Measurements from ENCODE around the gene BCAS3. TPM values are rescaled to one million over a fixed set of nuclear protein-coding genes. Genes with fewer than 3 reads are reported as not detected.
A peak's percentile ranks its signal among the peaks of the same experiment; 100 is the strongest.
"Not testable (repeated sequence)": the region's sequence is repeated elsewhere in the genome, so short reads cannot be mapped to it uniquely, and the experiment has no call there.

The BCAS3 gene
- polyA plus RNA-seq, 6 donors from 2014 or later: 22.0 to 38.9 (median 24.5) TPM

DNA sequence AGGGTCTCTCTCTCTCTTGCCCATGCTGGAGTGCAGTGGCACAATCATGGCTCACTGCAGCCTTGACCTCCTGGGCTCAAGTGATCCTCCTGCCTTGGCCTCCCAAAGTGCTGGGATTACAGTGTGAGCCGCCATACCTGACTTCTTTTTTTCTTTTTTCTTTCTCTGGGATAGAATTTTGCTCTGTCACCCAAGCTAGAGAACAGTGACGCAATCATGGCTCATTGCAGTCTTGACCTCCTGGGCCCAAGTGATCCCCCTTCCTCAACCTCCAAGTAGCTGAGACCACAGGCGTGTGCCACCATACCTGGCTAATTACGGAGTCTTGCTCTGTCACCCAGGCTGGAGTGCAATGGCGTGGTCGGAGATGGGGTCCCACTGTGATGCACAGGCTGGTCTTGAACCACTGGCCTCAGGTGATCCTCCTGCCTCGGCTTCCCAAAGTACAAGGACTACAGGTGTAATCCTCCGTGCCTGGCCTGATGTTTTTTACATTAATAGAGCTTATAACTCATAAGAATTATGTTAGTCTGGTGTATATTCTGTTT lies 76.5 kb downstream of the BCAS3 start:
- no peaks in the 10 kb centered on the region for H3K27me3 Mint-ChIP-seq
- no peaks in the 10 kb centered on the region for H3K36me3 Mint-ChIP-seq
- H3K9me3 Mint-ChIP-seq: peaks cover 0 to 11% (median 3%) of the 10 kb centered on the region in 7 donors
- no peak overlapping the region for H3K4me3 Mint-ChIP-seq
- no peak overlapping the region for H3K27ac Mint-ChIP-seq
- DNase-seq (no peak), ATAC-seq (ENCODE audit: low read depth in 2 of 2) (no peak)
- H3K4me1 Mint-ChIP-seq: peaks cover 5 to 15% (median 11%) of the 10 kb centered on the region in 3 donors

DNA sequence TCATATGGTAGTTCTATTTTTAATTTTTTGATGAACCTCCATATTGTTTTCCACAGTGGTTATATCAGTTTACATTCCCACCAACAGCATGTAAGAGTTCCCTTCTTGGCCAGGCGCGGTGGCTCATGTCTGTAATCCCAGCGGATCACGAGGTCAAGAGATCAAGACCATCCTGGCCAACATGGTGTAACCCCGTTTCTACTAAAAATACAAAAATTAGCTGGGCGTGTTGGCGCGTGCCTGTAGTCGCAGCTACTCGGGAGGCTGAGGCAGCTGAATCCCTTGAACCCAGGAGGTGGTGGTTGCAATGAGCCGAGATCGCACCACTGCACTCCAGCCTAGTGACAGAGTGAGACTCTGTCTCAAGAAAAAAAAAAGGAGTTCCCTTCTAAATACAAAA lies 79.1 kb downstream of the BCAS3 start:
- not testable (repeated sequence) for H3K27me3 Mint-ChIP-seq; H3K4me1 Mint-ChIP-seq; ATAC-seq (ENCODE audit: low read depth in 2 of 2); DNase-seq; H3K4me3 Mint-ChIP-seq; H3K27ac Mint-ChIP-seq
- Mint-ChIP-seq H3K9me3 (peaks cover 5 to 17% (median 12%) of the 10 kb centered on the region in 7 donors), H3K36me3 (peaks cover 9 to 14% of the 10 kb centered on the region in 2 donors)

DNA sequence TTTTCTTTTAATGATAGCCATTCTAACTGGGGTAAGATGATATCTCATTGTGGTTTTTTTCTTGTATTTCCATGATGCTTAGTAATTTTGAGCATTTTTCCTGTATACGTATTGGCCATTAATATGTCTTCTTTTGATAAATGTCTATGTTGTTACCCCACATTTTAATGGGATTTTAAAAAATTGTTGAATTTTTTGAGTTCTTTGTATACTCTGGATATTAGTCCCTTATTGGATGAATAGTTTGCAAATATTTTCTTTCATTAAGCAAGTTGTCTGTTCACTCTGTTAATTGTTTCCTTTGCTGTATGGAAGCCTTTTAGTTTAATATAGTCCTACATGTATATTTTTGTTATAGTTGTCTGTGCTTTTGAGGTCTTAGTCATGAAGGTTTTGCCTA lies 79.8 kb downstream of the BCAS3 start:
- no peak for DNase-seq
- H3K27ac Mint-ChIP-seq: no peak overlapping the region
- no peak overlapping the region for H3K4me3 Mint-ChIP-seq
- no peaks in the 10 kb centered on the region for H3K27me3 Mint-ChIP-seq
- peaks cover 0 to 4% (median 0%) of the 10 kb centered on the region in 3 donors for H3K4me1 Mint-ChIP-seq
- no peak for ATAC-seq (ENCODE audit: low read depth in 2 of 2)
- peaks cover 5 to 18% (median 15%) of the 10 kb centered on the region in 7 donors for H3K9me3 Mint-ChIP-seq
- H3K36me3 Mint-ChIP-seq: peaks cover 9 to 14% of the 10 kb centered on the region in 2 donors

DNA sequence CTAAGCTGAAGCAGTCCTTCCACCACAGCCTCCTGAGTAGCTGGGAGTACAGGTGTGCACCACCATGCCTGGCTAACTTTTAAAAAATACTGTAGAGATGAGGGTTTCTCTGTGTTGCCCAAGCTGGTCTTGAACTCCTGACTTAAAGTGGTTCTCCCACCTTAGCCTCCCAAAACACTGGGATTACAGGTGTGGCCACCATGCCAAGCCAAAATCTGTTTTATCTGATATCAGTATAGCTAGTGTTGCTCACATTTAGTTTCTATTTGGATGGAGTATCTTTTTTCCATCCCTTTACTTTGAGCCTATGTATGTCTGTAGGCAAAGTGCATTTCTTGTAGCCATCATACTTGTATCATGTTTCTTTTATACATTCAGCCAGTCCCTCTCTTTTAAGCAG lies 82.1 kb downstream of the BCAS3 start:
- DNase-seq (no peak), ATAC-seq (ENCODE audit: low read depth in 2 of 2) (no peak)
- Mint-ChIP-seq H3K9me3 (peaks cover 5 to 18% (median 15%) of the 10 kb centered on the region in 7 donors), H3K4me3 (no peak overlapping the region), H3K4me1 (peaks cover 0 to 4% (median 0%) of the 10 kb centered on the region in 3 donors), H3K27ac (no peak overlapping the region), H3K36me3 (peaks cover 23% of the 10 kb centered on the region in 2 donors), H3K27me3 (no peaks in the 10 kb centered on the region)

DNA sequence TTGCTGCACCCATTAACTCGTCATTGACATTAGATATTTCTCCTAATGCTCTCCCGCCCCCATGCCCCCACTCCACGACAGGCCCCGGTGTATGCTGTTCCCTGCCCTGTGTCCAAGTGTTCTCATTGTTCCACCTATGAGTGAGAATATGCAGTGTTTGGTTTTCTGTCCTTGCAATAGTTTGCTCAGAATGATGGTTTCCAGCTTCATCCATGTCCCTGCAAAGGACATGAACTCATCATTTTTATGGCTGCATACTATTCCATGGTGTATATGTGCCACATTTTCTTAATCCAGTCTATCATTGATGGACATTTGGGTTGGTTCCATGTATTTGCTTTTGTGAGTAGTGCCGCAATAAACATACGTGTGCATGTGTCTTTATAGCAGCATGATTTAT lies 83.7 kb downstream of the BCAS3 start:
- not testable (repeated sequence) for H3K4me1 Mint-ChIP-seq; ATAC-seq (ENCODE audit: low read depth in 2 of 2); DNase-seq; H3K27me3 Mint-ChIP-seq; H3K4me3 Mint-ChIP-seq
- Mint-ChIP-seq H3K9me3 (peaks cover 5 to 21% (median 18%) of the 10 kb centered on the region in 7 donors), H3K27ac (peak overlapping the region in 1 of 6 donors; percentile 7), H3K36me3 (peaks cover 23 to 32% of the 10 kb centered on the region in 2 donors)

DNA sequence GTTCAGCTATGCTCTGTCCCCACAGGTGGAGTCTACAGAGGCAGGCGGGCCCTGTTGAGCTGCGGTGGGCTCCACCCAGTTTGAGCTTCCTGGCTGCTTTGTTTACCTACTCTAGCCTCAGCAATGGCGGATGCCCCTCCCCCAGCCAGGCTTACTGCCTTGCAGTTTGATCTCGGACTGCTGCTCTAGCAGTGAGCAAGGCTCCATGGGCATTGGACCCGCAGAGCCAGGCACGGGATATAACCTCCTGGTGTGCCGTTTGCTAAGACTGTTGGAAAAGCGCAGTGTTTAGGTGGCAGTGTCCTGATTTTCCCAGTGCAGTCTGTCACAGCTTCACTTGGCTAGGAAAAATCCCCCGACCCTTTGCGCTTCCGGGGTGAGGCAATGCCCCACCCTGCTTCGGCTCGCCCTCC lies 89.1 kb downstream of the BCAS3 start:
- DNase-seq (no peak), ATAC-seq (ENCODE audit: low read depth in 2 of 2) (no peak)

DNA sequence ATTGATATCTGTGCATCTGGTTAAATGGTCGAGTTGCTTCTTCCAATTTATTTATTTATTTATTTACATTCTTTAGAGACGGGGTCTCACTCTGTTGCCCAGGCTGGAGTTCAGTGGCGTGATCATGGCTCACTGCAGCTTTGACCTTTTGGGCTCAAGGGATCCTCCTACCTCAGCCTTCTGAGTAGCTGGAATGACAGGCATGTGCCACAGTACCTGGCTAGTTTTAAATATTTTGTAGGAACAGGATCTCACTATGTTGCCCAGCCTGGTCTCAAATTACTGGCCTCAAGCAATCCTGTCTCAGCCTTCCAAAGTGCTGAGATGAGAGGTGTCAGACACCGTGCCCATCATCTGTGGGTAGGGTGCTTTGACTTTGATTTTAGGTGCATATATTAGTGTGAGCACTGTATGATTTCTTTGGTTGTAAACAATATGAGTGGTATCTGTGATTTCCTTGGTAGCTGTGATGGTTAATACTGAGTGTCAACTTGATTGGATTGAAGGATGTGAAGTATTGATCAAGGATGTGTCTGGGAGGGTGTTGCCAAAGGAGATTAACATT lies 90.2 kb downstream of the BCAS3 start:
- Mint-ChIP-seq H3K27me3 (no peaks in the 10 kb centered on the region), H3K4me3 (no peak overlapping the region), H3K4me1 (peaks cover 4 to 16% (median 9%) of the 10 kb centered on the region in 3 donors), H3K9me3 (peaks cover 0 to 7% (median 0%) of the 10 kb centered on the region in 7 donors), H3K27ac (peak overlapping the region in 1 of 6 donors; percentile 32), H3K36me3 (peaks cover 11 to 17% of the 10 kb centered on the region in 2 donors)
- DNase-seq: no peak
- ATAC-seq (ENCODE audit: low read depth in 2 of 2): no peak

More for the DNA sequence above, 89.1 kb downstream of the BCAS3 start:
- peaks cover 4 to 16% (median 9%) of the 10 kb centered on the region in 3 donors for H3K4me1 Mint-ChIP-seq
- no peaks in the 10 kb centered on the region for H3K27me3 Mint-ChIP-seq
- H3K9me3 Mint-ChIP-seq: peaks cover 0 to 12% (median 3%) of the 10 kb centered on the region in 7 donors
- H3K27ac Mint-ChIP-seq: no peak overlapping the region
- H3K36me3 Mint-ChIP-seq: peaks cover 13 to 17% of the 10 kb centered on the region in 2 donors
- H3K4me3 Mint-ChIP-seq: no peak overlapping the region

DNA sequence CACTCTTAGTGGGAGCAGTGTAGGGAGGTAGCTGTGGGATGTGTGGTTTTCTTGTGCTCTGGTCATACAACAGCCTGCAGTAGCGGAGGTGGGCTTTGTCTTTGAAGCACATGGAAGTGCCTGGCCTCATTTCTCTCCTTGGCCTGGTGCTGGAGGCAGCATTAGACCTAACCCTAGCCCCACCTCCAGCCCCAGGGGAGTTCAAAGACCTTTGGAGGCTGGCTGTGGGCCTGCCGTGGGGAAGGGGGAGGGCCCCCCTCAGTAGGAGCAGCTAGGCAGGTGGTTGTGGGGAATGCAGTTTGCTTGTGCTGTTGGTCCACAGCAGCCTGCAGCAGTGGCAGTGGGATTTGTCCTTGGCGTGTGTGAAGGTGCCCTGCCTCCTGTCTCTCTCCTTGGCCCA lies 91.7 kb downstream of the BCAS3 start:
- peaks cover 4 to 16% (median 9%) of the 10 kb centered on the region in 3 donors for H3K4me1 Mint-ChIP-seq
- ATAC-seq (ENCODE audit: low read depth in 2 of 2) (no peak), DNase-seq (no peak)
- H3K9me3 Mint-ChIP-seq: peaks cover 0 to 5% (median 0%) of the 10 kb centered on the region in 7 donors
- peak overlapping the region in 2 of 6 donors; percentile 39 to 89 for H3K27ac Mint-ChIP-seq
- H3K36me3 Mint-ChIP-seq: peaks cover 3 to 13% of the 10 kb centered on the region in 2 donors
- no peaks in the 10 kb centered on the region for H3K27me3 Mint-ChIP-seq
- no peak overlapping the region for H3K4me3 Mint-ChIP-seq

DNA sequence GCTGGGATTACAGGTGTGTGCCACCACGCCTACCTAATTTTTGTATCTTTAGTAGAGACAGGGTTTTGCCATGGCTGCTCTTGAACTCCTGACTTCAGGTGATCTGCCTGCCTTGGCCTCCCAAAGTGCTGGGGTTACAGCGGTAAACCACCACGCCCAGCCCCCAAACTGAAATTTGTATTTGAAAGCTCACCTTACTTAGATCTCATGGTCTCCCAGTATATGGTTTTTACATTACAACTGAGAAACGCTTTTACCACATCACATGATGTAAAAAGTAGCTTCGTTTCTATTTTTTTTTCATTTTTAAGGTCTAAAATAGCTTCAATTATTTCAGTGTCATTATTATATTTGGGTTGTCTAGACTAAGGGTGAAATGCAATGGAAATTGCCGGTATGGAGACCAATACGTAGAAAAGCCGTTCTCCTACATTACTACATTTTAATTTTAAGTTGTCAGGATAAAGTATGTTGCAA lies 93.3 kb downstream of the BCAS3 start:
- no peak overlapping the region for H3K27ac Mint-ChIP-seq
- H3K4me1 Mint-ChIP-seq: peaks cover 4 to 13% (median 11%) of the 10 kb centered on the region in 3 donors
- DNase-seq (no peak), ATAC-seq (ENCODE audit: low read depth in 2 of 2) (no peak)
- H3K4me3 Mint-ChIP-seq: no peak overlapping the region
- peaks cover 0 to 2% of the 10 kb centered on the region in 2 donors for H3K36me3 Mint-ChIP-seq
- no peaks in the 10 kb centered on the region for H3K9me3 Mint-ChIP-seq
- H3K27me3 Mint-ChIP-seq: no peaks in the 10 kb centered on the region

DNA sequence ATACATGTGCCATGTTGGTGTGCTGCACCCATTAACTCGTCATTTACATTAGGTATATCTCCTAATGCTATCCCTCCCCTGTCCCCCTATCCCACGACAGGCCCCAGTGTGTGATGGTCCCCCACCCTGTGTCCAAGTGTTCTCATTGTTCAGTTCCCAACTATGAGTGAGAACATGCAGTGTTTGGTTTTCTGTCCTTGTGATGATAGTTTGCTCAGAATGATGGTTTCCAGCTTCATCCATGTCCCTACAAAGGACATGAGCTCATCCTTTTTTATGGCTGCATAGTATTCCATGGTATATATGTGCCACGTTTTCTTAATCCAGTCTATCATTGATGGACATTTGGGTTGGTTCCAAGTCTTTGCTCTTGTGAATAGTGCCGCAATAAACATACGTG lies 94.0 kb downstream of the BCAS3 start:
- H3K4me3 Mint-ChIP-seq: peak overlapping the region in 1 of 8 donors; percentile 48
- H3K9me3 Mint-ChIP-seq; H3K36me3 Mint-ChIP-seq; ATAC-seq (ENCODE audit: low read depth in 2 of 2); H3K27ac Mint-ChIP-seq; H3K27me3 Mint-ChIP-seq; DNase-seq: not testable (repeated sequence)
- peaks cover 4 to 13% (median 11%) of the 10 kb centered on the region in 3 donors for H3K4me1 Mint-ChIP-seq

DNA sequence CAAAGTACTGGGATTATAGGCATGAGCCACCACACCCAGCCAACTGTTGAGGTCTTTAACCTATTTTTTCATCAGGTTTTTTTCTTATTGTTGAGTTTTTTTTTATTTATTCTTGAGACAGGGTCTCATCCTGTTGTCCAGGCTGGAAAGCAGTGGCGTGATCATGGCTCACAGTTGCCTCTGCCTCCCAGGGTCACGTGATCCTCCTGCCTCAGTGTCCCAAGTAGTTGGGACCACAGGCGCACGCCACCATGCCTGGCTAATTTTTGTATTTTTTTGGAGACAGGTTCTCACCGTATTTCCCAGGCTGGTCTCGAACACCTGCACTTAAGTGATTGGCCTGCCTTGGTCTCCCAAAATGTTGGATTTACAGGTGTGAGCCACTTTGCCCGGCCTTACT lies 95.9 kb downstream of the BCAS3 start:
- H3K4me3 Mint-ChIP-seq: no peak overlapping the region
- no peaks in the 10 kb centered on the region for H3K27me3 Mint-ChIP-seq
- H3K9me3 Mint-ChIP-seq: no peaks in the 10 kb centered on the region
- DNase-seq: no peak
- H3K27ac Mint-ChIP-seq: peak overlapping the region in 1 of 6 donors; percentile 36
- peaks cover 4 to 12% (median 11%) of the 10 kb centered on the region in 3 donors for H3K4me1 Mint-ChIP-seq
- no peak for ATAC-seq (ENCODE audit: low read depth in 2 of 2)
- H3K36me3 Mint-ChIP-seq: peaks cover 0 to 4% of the 10 kb centered on the region in 2 donors

DNA sequence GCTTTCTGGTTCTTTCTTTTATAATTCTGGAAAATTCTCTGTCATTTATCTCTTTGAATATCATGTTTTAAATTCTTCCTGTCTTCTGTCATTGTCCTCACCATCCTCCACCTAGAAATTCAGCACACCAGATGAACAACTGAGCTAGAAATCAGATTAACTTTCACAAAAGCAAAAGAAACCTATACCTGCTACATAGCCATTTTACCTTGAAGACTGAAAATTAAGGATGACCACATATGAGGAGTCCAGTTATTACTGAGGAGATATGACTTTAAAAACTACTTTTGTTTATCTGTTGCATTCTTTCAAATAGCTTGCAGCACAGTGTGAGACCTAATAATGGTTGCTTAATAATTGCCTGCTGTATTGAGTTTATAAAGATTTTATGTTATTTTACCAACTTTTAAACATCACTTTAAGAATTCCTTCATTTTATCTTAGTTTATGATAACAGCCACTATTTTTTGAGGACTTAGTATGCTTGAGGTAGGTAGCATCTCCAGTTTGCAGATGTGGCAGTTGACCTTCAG lies 104.3 kb downstream of the BCAS3 start:
- no peaks in the 10 kb centered on the region for H3K9me3 Mint-ChIP-seq
- no peak for DNase-seq
- H3K4me3 Mint-ChIP-seq: no peak overlapping the region
- H3K36me3 Mint-ChIP-seq: peaks cover 0 to 4% of the 10 kb centered on the region in 2 donors
- ATAC-seq (ENCODE audit: low read depth in 2 of 2): no peak
- H3K27ac Mint-ChIP-seq: no peak overlapping the region
- no peaks in the 10 kb centered on the region for H3K27me3 Mint-ChIP-seq
- H3K4me1 Mint-ChIP-seq: no peaks in the 10 kb centered on the region

DNA sequence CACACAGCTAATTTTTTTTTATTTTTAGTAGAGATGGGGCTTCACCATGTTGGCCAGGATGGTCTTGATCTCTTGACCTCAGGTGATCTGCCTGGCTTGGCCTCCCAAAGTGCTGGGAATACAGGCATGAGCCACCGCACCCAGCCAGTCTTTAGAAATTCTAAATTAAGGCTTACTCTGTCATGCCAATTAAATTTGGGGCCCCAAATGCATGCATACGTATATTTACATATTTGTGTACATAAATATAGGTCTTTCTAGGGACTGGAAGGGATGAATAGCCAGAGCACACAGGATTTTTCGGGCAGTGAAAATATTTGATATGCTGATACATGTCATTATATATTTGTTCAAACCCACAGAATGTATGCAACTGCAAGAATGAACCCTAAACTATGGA lies 105.1 kb downstream of the BCAS3 start:
- no peak for ATAC-seq (ENCODE audit: low read depth in 2 of 2)
- no peak overlapping the region for H3K27ac Mint-ChIP-seq
- no peak for DNase-seq
- no peaks in the 10 kb centered on the region for H3K27me3 Mint-ChIP-seq
- H3K9me3 Mint-ChIP-seq: no peaks in the 10 kb centered on the region
- H3K4me3 Mint-ChIP-seq: no peak overlapping the region
- peaks cover 0 to 2% of the 10 kb centered on the region in 2 donors for H3K36me3 Mint-ChIP-seq
- H3K4me1 Mint-ChIP-seq: no peaks in the 10 kb centered on the region

DNA sequence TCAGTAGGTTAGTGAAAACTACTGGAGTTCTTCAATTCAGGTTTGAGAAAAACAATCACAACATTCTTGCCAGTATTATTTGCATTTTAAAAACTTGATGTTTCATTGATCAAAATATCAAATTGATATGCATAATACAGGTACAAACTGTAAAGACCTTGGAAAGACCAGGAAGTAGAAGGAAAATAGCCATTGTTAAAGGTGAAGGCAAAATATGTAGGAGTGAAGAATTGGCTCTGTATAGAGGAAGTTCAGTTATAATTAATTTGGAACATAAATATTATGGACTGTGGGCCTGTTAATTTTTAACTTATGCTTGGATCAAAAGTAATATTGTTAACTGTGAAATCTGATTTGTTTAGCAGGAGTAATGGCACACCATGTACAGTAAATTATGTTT lies 112.6 kb downstream of the BCAS3 start:
- Mint-ChIP-seq H3K9me3 (no peaks in the 10 kb centered on the region), H3K27me3 (no peaks in the 10 kb centered on the region)
- no peak for ATAC-seq (ENCODE audit: low read depth in 2 of 2)

More for the DNA sequence above, 112.6 kb downstream of the BCAS3 start:
- H3K27ac Mint-ChIP-seq: no peak overlapping the region
- no peak for DNase-seq
- peaks cover 0 to 3% (median 2%) of the 10 kb centered on the region in 3 donors for H3K4me1 Mint-ChIP-seq
- H3K4me3 Mint-ChIP-seq: no peak overlapping the region
- no peaks in the 10 kb centered on the region for H3K36me3 Mint-ChIP-seq
